Liver (tissue), 3 donors: ENCODE results near the gene EDA.

ENCODE experiments used
- CTCF ChIP-seq: fragments of 150-350 bp; IDR thresholded peaks from 2 replicates; pipeline ENCODE4 v1.5.1; 2017; ENCODE audit warnings: improper control_type of control experiment, low read depth, low read length; ENCODE audit not compliant: missing input control
- EGR1 ChIP-seq, 2 donors: IDR thresholded peaks; 2 replicates each; pipeline ENCODE4 v1.6.1; 2016 to 2018; ENCODE audit warnings: antibody characterized with exemption in 2 of 2, low read depth in 2 of 2
- FOXA2 ChIP-seq: IDR thresholded peaks from 2 replicates; pipeline ENCODE4 v1.6.1; 2016; ENCODE audit warnings: antibody characterized with exemption
- GABPA ChIP-seq, 2 donors: IDR thresholded peaks in 1 of 2; conservative IDR thresholded peaks in 1 of 2; 2 replicates each; pipeline ENCODE4 v1.6.1; 2016; ENCODE audit warnings: antibody characterized with exemption in 2 of 2, mild to moderate bottlenecking in 1 of 2, moderate library complexity in 1 of 2
- MAX ChIP-seq: IDR thresholded peaks from 2 replicates; pipeline ENCODE4 v1.6.1; 2016; ENCODE audit warnings: antibody characterized with exemption
- NR2F2 ChIP-seq: IDR thresholded peaks from 2 replicates; pipeline ENCODE4 v1.6.1; 2016; ENCODE audit warnings: antibody characterized with exemption
- RAD21 ChIP-seq, 2 donors: IDR thresholded peaks; 2 replicates each; pipeline ENCODE4 v1.6.1; 2016; ENCODE audit warnings: antibody characterized with exemption in 2 of 2, mild to moderate bottlenecking in 2 of 2
- REST ChIP-seq: IDR thresholded peaks from 2 replicates; pipeline ENCODE4 v1.6.1; 2016; ENCODE audit warnings: antibody characterized with exemption, mild to moderate bottlenecking
- RXRA ChIP-seq, 2 donors: IDR thresholded peaks; 2 replicates each; pipeline ENCODE4 v1.6.1; 2017 to 2018; ENCODE audit warnings: antibody characterized with exemption in 2 of 2, mild to moderate bottlenecking in 1 of 2
- SP1 ChIP-seq: IDR thresholded peaks from 2 replicates; pipeline ENCODE4 v1.6.1; 2018; ENCODE audit warnings: antibody characterized with exemption, mild to moderate bottlenecking
- TAF1 ChIP-seq: conservative IDR thresholded peaks from 2 replicates; pipeline ENCODE4 v1.6.1; 2016; ENCODE audit warnings: antibody characterized with exemption, mild to moderate bottlenecking
- YY1 ChIP-seq: IDR thresholded peaks from 2 replicates; pipeline ENCODE4 v1.6.1; 2016; ENCODE audit warnings: antibody characterized with exemption, mild to moderate bottlenecking
- donor health status: healthy.
- donor health status: healthy.

- TF ChIP-seq CTCF: no peak
- TF ChIP-seq TAF1: no peak
- no peak for TF ChIP-seq MAX
- no peak for TF ChIP-seq EGR1 (IDR thresholded peaks at IDR 0.05; ENCODE audit: low read depth in 2 of 2)
- no peak for TF ChIP-seq REST
- no peak for TF ChIP-seq NR2F2
- no peak for TF ChIP-seq GABPA (IDR thresholded peaks at IDR 0.05 in 1 of 2, conservative IDR thresholded peaks at IDR 0.05 in 1 of 2)
- no peak for TF ChIP-seq RAD21 (IDR thresholded peaks at IDR 0.05)
- TF ChIP-seq SP1: no peak
- TF ChIP-seq RXRA (IDR thresholded peaks at IDR 0.05): no peak
- no peak for TF ChIP-seq FOXA2
- no peak for TF ChIP-seq YY1
Observed at GRCh38 chrX:70029863-70030262, 413.9 kb downstream of the EDA start.
